Stimulated activated naive B cell treated with anti-CD40 and anti-IgM and Interleukin-4, amounts not matched to agents 10 μg/mL and 1 μg/mL and 100 μg/mL, for 72 hours (primary cell): ENCODE results near the gene ANO10.
"Not testable (repeated sequence)": the region's sequence is repeated elsewhere in the genome, so short reads cannot be mapped to it uniquely, and the experiment has no call there.

ENCODE experiments used
- ATAC-seq, 2 donors: fragments of 150-1000 bp; cut with Tn5 transposase; replicated peaks; 2 replicates each; pipeline ENCODE4 v1.10.0; 2021; ENCODE audit warnings: moderate library complexity in 1 of 2
- DNase-seq: peaks from one replicate; pipeline ENCODE4 v3.0.0; 2021
- H3K27ac Mint-ChIP-seq: one replicate; pipeline ENCODE4 v1.8.0; 2022; ENCODE audit warnings: mild to moderate bottlenecking, mixed read lengths
- H3K27me3 Mint-ChIP-seq, 2 donors: one replicate each; pipeline ENCODE4 v1.8.0; 2022; ENCODE audit warnings: mixed read lengths in 2 of 2
- H3K36me3 Mint-ChIP-seq, 2 donors: one replicate each; pipeline ENCODE4 v1.8.0; 2022; ENCODE audit warnings: mixed read lengths in 2 of 2, mild to moderate bottlenecking in 1 of 2
- H3K4me1 Mint-ChIP-seq, 2 donors: one replicate each; pipeline ENCODE4 v1.8.0; 2022; ENCODE audit warnings: mixed read lengths in 2 of 2, mild to moderate bottlenecking in 1 of 2
- H3K4me3 Mint-ChIP-seq, 2 donors: one replicate each; pipeline ENCODE4 v1.8.0; 2022; ENCODE audit warnings: mild to moderate bottlenecking in 2 of 2, mixed read lengths in 2 of 2, moderate library complexity in 1 of 2
- H3K9me3 Mint-ChIP-seq, 2 donors: one replicate each; pipeline ENCODE4 v1.8.0; 2022; ENCODE audit warnings: mixed read lengths in 2 of 2, mild to moderate bottlenecking in 1 of 2

Gene ANO10

GRCh38 chr3:43477600-43477999, 144.2 kb downstream of the ANO10 start:
- Mint-ChIP-seq H3K27me3 (no peaks in the 10 kb centered on the region), H3K4me3 (no peak overlapping the region), H3K36me3 (no peaks in the 10 kb centered on the region), H3K4me1 (no peaks in the 10 kb centered on the region), H3K9me3 (no peaks in the 10 kb centered on the region), H3K27ac (no peak overlapping the region)
- DNase-seq: no peak
- no peak for ATAC-seq

- Mint-ChIP-seq H3K36me3 (no peaks in the 10 kb centered on the region), H3K27me3 (peaks cover 0 to 6% of the 10 kb centered on the region in 2 donors), H3K27ac (no peak overlapping the region), H3K4me1 (no peaks in the 10 kb centered on the region), H3K9me3 (no peaks in the 10 kb centered on the region), H3K4me3 (no peak overlapping the region)
- DNase-seq: no peak
- no peak for ATAC-seq
Observed at GRCh38 chr3:43473737-43474136, 148.1 kb downstream of the ANO10 start.

GRCh38 chr3:43473244-43473643, 148.6 kb downstream of the ANO10 start:
- DNase-seq (no peak), ATAC-seq (no peak)
- no peaks in the 10 kb centered on the region for H3K36me3 Mint-ChIP-seq
- no peaks in the 10 kb centered on the region for H3K4me1 Mint-ChIP-seq
- no peaks in the 10 kb centered on the region for H3K9me3 Mint-ChIP-seq
- H3K4me3 Mint-ChIP-seq: no peak overlapping the region
- H3K27ac Mint-ChIP-seq: no peak overlapping the region
- H3K27me3 Mint-ChIP-seq: peaks cover 0 to 6% of the 10 kb centered on the region in 2 donors

GRCh38 chr3:43468133-43468532, 153.7 kb downstream of the ANO10 start:
- Mint-ChIP-seq H3K36me3 (peaks cover 8 to 10% of the 10 kb centered on the region in 2 donors), H3K4me1 (no peaks in the 10 kb centered on the region), H3K4me3 (no peak overlapping the region), H3K9me3 (peaks cover 6% of the 10 kb centered on the region in 2 donors), H3K27me3 (peaks cover 0 to 6% of the 10 kb centered on the region in 2 donors), H3K27ac (no peak overlapping the region)
- DNase-seq: no peak
- ATAC-seq: no peak

GRCh38 chr3:43465109-43465508, 156.7 kb downstream of the ANO10 start:
- peaks cover 28% of the 10 kb centered on the region in 2 donors for H3K36me3 Mint-ChIP-seq
- no peak for ATAC-seq
- peaks cover 16 to 18% of the 10 kb centered on the region in 2 donors for H3K9me3 Mint-ChIP-seq
- no peak for DNase-seq
- H3K4me1 Mint-ChIP-seq: no peaks in the 10 kb centered on the region
- no peak overlapping the region for H3K27ac Mint-ChIP-seq
- H3K27me3 Mint-ChIP-seq: peaks cover 0 to 3% of the 10 kb centered on the region in 2 donors
- H3K4me3 Mint-ChIP-seq: no peak overlapping the region

- not testable (repeated sequence) for DNase-seq, H3K27ac Mint-ChIP-seq, H3K4me1 Mint-ChIP-seq, H3K27me3 Mint-ChIP-seq, ATAC-seq, H3K4me3 Mint-ChIP-seq
- H3K36me3 Mint-ChIP-seq: peaks cover 28% of the 10 kb centered on the region in 2 donors
- peaks cover 16 to 18% of the 10 kb centered on the region in 2 donors for H3K9me3 Mint-ChIP-seq
Observed at GRCh38 chr3:43462566-43462965, 159.2 kb downstream of the ANO10 start.

- DNase-seq: no peak
- Mint-ChIP-seq H3K36me3 (peaks cover 28 to 29% of the 10 kb centered on the region in 2 donors), H3K27ac (no peak overlapping the region), H3K27me3 (no peaks in the 10 kb centered on the region), H3K9me3 (peaks cover 16 to 22% of the 10 kb centered on the region in 2 donors), H3K4me1 (no peaks in the 10 kb centered on the region), H3K4me3 (no peak overlapping the region)
- ATAC-seq: no peak
Observed at GRCh38 chr3:43461345-43461744, 160.5 kb downstream of the ANO10 start.

- H3K36me3 Mint-ChIP-seq: peaks cover 11 to 13% of the 10 kb centered on the region in 2 donors
- H3K4me3 Mint-ChIP-seq: not testable (repeated sequence)
Observed at GRCh38 chr3:43457038-43457437, 164.8 kb downstream of the ANO10 start.

GRCh38 chr3:43455233-43455632, 166.6 kb downstream of the ANO10 start:
- Mint-ChIP-seq H3K4me3 (no peak overlapping the region), H3K36me3 (peaks cover 0 to 3% of the 10 kb centered on the region in 2 donors), H3K27ac (no peak overlapping the region), H3K9me3 (peaks cover 0 to 4% of the 10 kb centered on the region in 2 donors), H3K27me3 (no peaks in the 10 kb centered on the region), H3K4me1 (no peaks in the 10 kb centered on the region)
- DNase-seq (no peak), ATAC-seq (no peak)

More at GRCh38 chr3:43457038-43457437, 164.8 kb downstream of the ANO10 start:
- not testable (repeated sequence) for H3K27me3 Mint-ChIP-seq, DNase-seq, H3K4me1 Mint-ChIP-seq, H3K27ac Mint-ChIP-seq, ATAC-seq
- H3K9me3 Mint-ChIP-seq: peaks cover 3 to 11% of the 10 kb centered on the region in 2 donors

- no peak overlapping the region for H3K27ac Mint-ChIP-seq
- H3K27me3 Mint-ChIP-seq: no peaks in the 10 kb centered on the region
- H3K9me3 Mint-ChIP-seq: peaks cover 0 to 4% of the 10 kb centered on the region in 2 donors
- H3K4me1 Mint-ChIP-seq: no peaks in the 10 kb centered on the region
- ATAC-seq (no peak), DNase-seq (no peak)
- peaks cover 0 to 3% of the 10 kb centered on the region in 2 donors for H3K36me3 Mint-ChIP-seq
- no peak overlapping the region for H3K4me3 Mint-ChIP-seq
Observed at GRCh38 chr3:43453981-43454380, 167.8 kb downstream of the ANO10 start.

- Mint-ChIP-seq H3K36me3 (peaks cover 0 to 3% of the 10 kb centered on the region in 2 donors), H3K4me3 (no peak overlapping the region), H3K9me3 (peaks cover 0 to 2% of the 10 kb centered on the region in 2 donors), H3K27me3 (no peaks in the 10 kb centered on the region), H3K4me1 (peaks cover 0 to 6% of the 10 kb centered on the region in 2 donors), H3K27ac (no peak overlapping the region)
- ATAC-seq (no peak), DNase-seq (no peak)
Observed at GRCh38 chr3:43451670-43452254, 170.0 kb downstream of the ANO10 start.

GRCh38 chr3:43448098-43448497, 173.7 kb downstream of the ANO10 start:
- Mint-ChIP-seq H3K4me3 (no peak overlapping the region), H3K4me1 (peaks cover 0 to 6% of the 10 kb centered on the region in 2 donors)
- peak in 1 of 2 donors; percentile 45 for ATAC-seq

GRCh38 chr3:43445820-43446219, 176.0 kb downstream of the ANO10 start:
- DNase-seq: no peak
- H3K9me3 Mint-ChIP-seq: no peaks in the 10 kb centered on the region
- no peaks in the 10 kb centered on the region for H3K27me3 Mint-ChIP-seq
- H3K36me3 Mint-ChIP-seq: no peaks in the 10 kb centered on the region
- ATAC-seq: no peak
- no peak overlapping the region for H3K4me3 Mint-ChIP-seq
- peaks cover 0 to 6% of the 10 kb centered on the region in 2 donors for H3K4me1 Mint-ChIP-seq
- H3K27ac Mint-ChIP-seq: no peak overlapping the region

More at GRCh38 chr3:43448098-43448497, 173.7 kb downstream of the ANO10 start:
- Mint-ChIP-seq H3K36me3 (no peaks in the 10 kb centered on the region), H3K27me3 (no peaks in the 10 kb centered on the region), H3K9me3 (no peaks in the 10 kb centered on the region), H3K27ac (no peak overlapping the region)
- no peak for DNase-seq

- H3K27ac Mint-ChIP-seq: no peak overlapping the region
- peaks cover 5 to 6% of the 10 kb centered on the region in 2 donors for H3K9me3 Mint-ChIP-seq
- H3K4me1 Mint-ChIP-seq: peaks cover 0 to under 1% of the 10 kb centered on the region in 2 donors
- ATAC-seq: no peak
- no peaks in the 10 kb centered on the region for H3K27me3 Mint-ChIP-seq
- no peak overlapping the region for H3K4me3 Mint-ChIP-seq
- no peak for DNase-seq
- H3K36me3 Mint-ChIP-seq: peaks cover 1 to 8% of the 10 kb centered on the region in 2 donors
Observed at GRCh38 chr3:43442872-43443395, 178.9 kb downstream of the ANO10 start.

- H3K27me3 Mint-ChIP-seq: no peaks in the 10 kb centered on the region
- no peak overlapping the region for H3K27ac Mint-ChIP-seq
- H3K4me3 Mint-ChIP-seq: no peak overlapping the region
- H3K9me3 Mint-ChIP-seq: peaks cover 5 to 6% of the 10 kb centered on the region in 2 donors
- peaks cover 6 to 19% of the 10 kb centered on the region in 2 donors for H3K36me3 Mint-ChIP-seq
- ATAC-seq (peak in 1 of 2 donors; percentile 39), DNase-seq (no peak)
- no peaks in the 10 kb centered on the region for H3K4me1 Mint-ChIP-seq
Observed at GRCh38 chr3:43436507-43437140, 185.2 kb downstream of the ANO10 start.
